H1 (cell line): ENCODE results near the gene DIAPH2. TPM values are rescaled to one million over a fixed set of nuclear protein-coding genes. Genes with fewer than 3 reads are reported as not detected.

Experiments used
- CTCF ChIA-PET: fragments of 300-600 bp; sonication (Branson Sonifier 250); formaldehyde crosslinking; loops from one replicate; lab custom pipeline; 2021; ENCODE audit not compliant: partially characterized antibody; lab: Charles Lee
- POLR2A ChIA-PET: fragments of 300-600 bp; sonication (Branson Sonifier 250); formaldehyde crosslinking; loops from one replicate; lab custom pipeline; 2021; ENCODE audit warnings: inconsistent platforms; ENCODE audit not compliant: partially characterized antibody; lab: Charles Lee
- DNase-seq, 2 experiments: peaks; one replicate each; pipeline versions ENCODE4 v3.0.0 to v3.0.0-alpha.2; 2010 to 2022; ENCODE audit warnings: low spot score in 2 of 2, low read depth in 1 of 2, mixed read lengths in 1 of 2
- FAIRE-seq: peaks from 2 replicates; lab custom pipeline; 2011; peaks lifted over from hg19 to GRCh38; lab: Jason Lieb, UNC
- H2AFZ ChIP-seq: 2 replicates; pipeline ENCODE4 v1.8.1; 2012; ENCODE audit warnings: low read length, inconsistent platforms
- H2AK5ac ChIP-seq: 2 replicates; pipeline ENCODE4 v1.6.1; 2013; ENCODE audit warnings: low read depth, low read length
- H2BK120ac ChIP-seq: replicated peaks from 2 replicates; pipeline ENCODE3; 2013; ENCODE audit warnings: low read depth, low read length, inconsistent platforms
- H2BK12ac ChIP-seq: 2 replicates; pipeline ENCODE4 v1.6.1; 2013; ENCODE audit warnings: low read depth, low read length
- H2BK15ac ChIP-seq: 2 replicates; pipeline ENCODE4 v1.6.1; 2013; ENCODE audit warnings: low read length
- H2BK20ac ChIP-seq: 2 replicates; pipeline ENCODE4 v1.6.1; 2013; ENCODE audit warnings: low read length
- H2BK5ac ChIP-seq: 2 replicates; pipeline ENCODE4 v1.6.1; 2013; ENCODE audit warnings: low read depth, low read length
- H3K14ac ChIP-seq: 2 replicates; pipeline ENCODE4 v1.6.1; 2013; ENCODE audit warnings: inconsistent platforms; ENCODE audit not compliant: insufficient read length
- H3K18ac ChIP-seq: 2 replicates; pipeline ENCODE4 v1.6.1; 2013; ENCODE audit warnings: low read length; ENCODE audit errors: extremely low read depth
- H3K23ac ChIP-seq: 2 replicates; pipeline ENCODE4 v1.6.1; 2013; ENCODE audit warnings: inconsistent platforms; ENCODE audit not compliant: insufficient read length
- H3K23me2 ChIP-seq: 2 replicates; pipeline ENCODE4 v1.6.1; 2013; ENCODE audit warnings: low read depth, low read length
- H3K27ac ChIP-seq: 2 replicates; pipeline ENCODE4 v1.6.1; 2011; ENCODE audit warnings: low read depth, low read length, inconsistent platforms
- H3K27me3 ChIP-seq, 4 experiments: replicated peaks in 1 of 4; 1 replicate in 1 of 4; 2 replicates in 3 of 4; pipeline versions ENCODE4 v1.6.1 to v1.8.1; 2011 to 2013; ENCODE audit warnings: low read length in 3 of 4, mild to moderate bottlenecking in 3 of 4, inconsistent platforms in 2 of 4, mixed read lengths in 2 of 4, moderate library complexity in 1 of 4; ENCODE audit not compliant: control insufficient read depth in 3 of 4, insufficient read depth in 3 of 4; ENCODE audit errors: extremely low read depth in 1 of 4
- H3K36me3 ChIP-seq, 4 experiments: 2 replicates each; pipeline versions ENCODE4 v1.6.1 to v1.8.1; 2011 to 2013; ENCODE audit warnings: mild to moderate bottlenecking in 4 of 4, low read length in 3 of 4, moderate library complexity in 2 of 4, control low read depth in 1 of 4, inconsistent platforms in 1 of 4; ENCODE audit not compliant: insufficient read depth in 4 of 4, control insufficient read depth in 2 of 4
- H3K4ac ChIP-seq: replicated peaks from 2 replicates; pipeline ENCODE3; 2013; ENCODE audit warnings: low read length, low read depth, mixed read lengths, inconsistent platforms; ENCODE audit not compliant: insufficient read length
- H3K4me1 ChIP-seq, 4 experiments: replicated peaks in 1 of 4; 1 replicate in 1 of 4; 2 replicates in 3 of 4; pipeline versions ENCODE4 v1.6.1 to v1.8.1; 2011 to 2013; ENCODE audit warnings: low read length in 3 of 4, inconsistent platforms in 2 of 4, mixed read lengths in 1 of 4; ENCODE audit not compliant: insufficient read depth in 4 of 4, control insufficient read depth in 3 of 4
- H3K4me2 ChIP-seq, 2 experiments: 2 replicates each; pipeline versions ENCODE4 v1.6.1 to v1.8.1; 2011 to 2013; ENCODE audit warnings: low read depth in 2 of 2, low read length in 2 of 2, control low read depth in 1 of 2, inconsistent platforms in 1 of 2, mild to moderate bottlenecking in 1 of 2; ENCODE audit not compliant: insufficient read depth in 1 of 2
- H3K4me3 ChIP-seq, 4 experiments: fragments of 200-600, 300-600 bp in 1 of 4; sonication (generic), shearing (Covaris generic), sonication (Bioruptor Twin) in 1 of 4; 2 replicates each; pipeline versions ENCODE4 v1.5.1 to v1.8.1; 2011 to 2016; ENCODE audit warnings: low read length in 4 of 4, low read depth in 3 of 4, control low read depth in 2 of 4, inconsistent platforms in 2 of 4, mild to moderate bottlenecking in 2 of 4, mixed read lengths in 1 of 4, moderate library complexity in 1 of 4; ENCODE audit not compliant: insufficient read depth in 2 of 4; ENCODE audit errors: extremely low read depth in 1 of 4
- H3K56ac ChIP-seq: replicated peaks from 2 replicates; pipeline ENCODE3; 2013; ENCODE audit warnings: low read depth, mild to moderate bottlenecking, mixed read lengths, low read length, inconsistent platforms; ENCODE audit not compliant: insufficient read length
- H3K79me1 ChIP-seq: 2 replicates; pipeline ENCODE4 v1.6.1; 2013; ENCODE audit warnings: low read depth, low read length, control low read depth
- H3K79me2 ChIP-seq, 2 experiments: 2 replicates each; pipeline versions ENCODE4 v1.6.1 to v1.8.1; 2012 to 2013; ENCODE audit warnings: low read length in 2 of 2, mild to moderate bottlenecking in 2 of 2, inconsistent platforms in 1 of 2; ENCODE audit not compliant: insufficient read depth in 2 of 2, control insufficient read depth in 1 of 2
- H3K9ac ChIP-seq, 4 experiments: replicated peaks in 1 of 4; 1 replicate in 1 of 4; 2 replicates in 3 of 4; pipeline versions ENCODE4 v1.6.1 to v1.8.1; 2011 to 2013; ENCODE audit warnings: low read depth in 3 of 4, low read length in 3 of 4, control low read depth in 2 of 4, mild to moderate bottlenecking in 2 of 4, moderate library complexity in 2 of 4, inconsistent platforms in 1 of 4; ENCODE audit errors: extremely low read depth in 1 of 4
- H3K9me3 ChIP-seq, 2 experiments: 2 replicates each; pipeline versions ENCODE4 v1.6.1 to v1.8.1; 2012 to 2013; ENCODE audit warnings: mild to moderate bottlenecking in 2 of 2, moderate library complexity in 2 of 2, control low read depth in 1 of 2, inconsistent platforms in 1 of 2, low read depth in 1 of 2, low read length in 1 of 2, mixed read lengths in 1 of 2; ENCODE audit not compliant: insufficient read depth in 2 of 2
- H4K20me1 ChIP-seq, 2 experiments: replicated peaks in 1 of 2; 2 replicates each; pipeline versions ENCODE3 to v1.8.1; 2011 to 2013; ENCODE audit warnings: inconsistent platforms in 2 of 2, low read length in 2 of 2, mild to moderate bottlenecking in 1 of 2; ENCODE audit not compliant: insufficient read depth in 2 of 2, control insufficient read depth in 1 of 2
- H4K5ac ChIP-seq: 2 replicates; pipeline ENCODE4 v1.6.1; 2013; ENCODE audit warnings: low read length, low read depth, mixed read lengths, inconsistent platforms; ENCODE audit not compliant: insufficient read length
- H4K8ac ChIP-seq: 2 replicates; pipeline ENCODE4 v1.8.0; 2013; ENCODE audit warnings: mild to moderate bottlenecking, moderate library complexity, low read length, inconsistent platforms; ENCODE audit not compliant: insufficient read depth; ENCODE audit errors: extremely low read depth
- H4K91ac ChIP-seq: replicated peaks from 2 replicates; pipeline ENCODE3; 2013; ENCODE audit warnings: low read length, mixed read lengths, inconsistent platforms; ENCODE audit not compliant: insufficient read length
- ASH2L ChIP-seq: fragments of 200-600, 300-600 bp; sonication (generic); IDR thresholded peaks from one replicate; pipeline ENCODE4 v1.7.1; 2017; ENCODE audit warnings: low read length
- BACH1 ChIP-seq: IDR thresholded peaks from 2 replicates; pipeline ENCODE4 v1.6.1; 2012; ENCODE audit warnings: low read length, improper control_type of control experiment
- BCL11A ChIP-seq, 2 experiments: IDR thresholded peaks; one replicate each; pipeline ENCODE4 v1.6.1; 2011; ENCODE audit warnings: low read depth in 2 of 2, low read length in 2 of 2, mild to moderate bottlenecking in 2 of 2
- EZH2 ChIP-seq: fragments of 200-600 bp; sonication (generic); IDR thresholded peaks from 2 replicates; pipeline ENCODE4 v1.7.1; 2012; ENCODE audit warnings: low read depth, mild to moderate bottlenecking, moderate library complexity, low read length, inconsistent platforms; ENCODE audit not compliant: severe bottlenecking
- JUN ChIP-seq: IDR thresholded peaks from 2 replicates; pipeline ENCODE4 v1.6.1; 2011; ENCODE audit warnings: low read depth, mild to moderate bottlenecking, improper control_type of control experiment, low read length
- POLR2A ChIP-seq, 2 experiments: IDR thresholded peaks; 1 replicate in 1 of 2; 2 replicates in 1 of 2; pipeline ENCODE4 v1.6.1; 2011; ENCODE audit warnings: low read depth in 2 of 2, low read length in 2 of 2, mild to moderate bottlenecking in 2 of 2; ENCODE audit errors: control extremely low read depth in 1 of 2
- RAD21 ChIP-seq, 2 experiments: IDR thresholded peaks in 1 of 2; conservative IDR thresholded peaks in 1 of 2; 2 replicates each; pipeline ENCODE4 v1.6.1; 2011; ENCODE audit warnings: low read depth in 2 of 2, low read length in 2 of 2, improper control_type of control experiment in 1 of 2, inconsistent platforms in 1 of 2, mild to moderate bottlenecking in 1 of 2, moderate library complexity in 1 of 2
- RBBP5 ChIP-seq: IDR thresholded peaks from 2 replicates; pipeline ENCODE4 v1.7.1; 2012; ENCODE audit warnings: low read depth, mild to moderate bottlenecking, inconsistent platforms, low read length, moderate library complexity, borderline replicate concordance
- SAP30 ChIP-seq: fragments of 300-600 bp; sonication (generic); IDR thresholded peaks from 2 replicates; pipeline ENCODE4 v1.7.1; 2012; ENCODE audit warnings: low read length, moderate library complexity, mild to moderate bottlenecking, inconsistent platforms; ENCODE audit not compliant: insufficient read depth, insufficient replicate concordance
- SIRT6 ChIP-seq: IDR thresholded peaks from one replicate; pipeline ENCODE4 v1.7.1; 2012; ENCODE audit warnings: low read length, inconsistent platforms
- SIX5 ChIP-seq: IDR thresholded peaks from 2 replicates; pipeline ENCODE4 v1.6.1; 2011; ENCODE audit warnings: mild to moderate bottlenecking, low read depth, low read length
- SP1 ChIP-seq: IDR thresholded peaks from 2 replicates; pipeline ENCODE4 v1.6.1; 2011; ENCODE audit warnings: low read depth, low read length
- WGBS, 2 experiments: shearing (Covaris generic) in 1 of 2; methylation state at CpG; one replicate each; pipeline versions ENCODE4 v1.1.6 to v1.1.7; 2013 to 2015; ENCODE audit warnings: low lambda C conversion rate in 2 of 2, mixed read lengths in 2 of 2, inconsistent platforms in 1 of 2, low coverage in 1 of 2, missing lambda C conversion rate in 1 of 2; ENCODE audit not compliant: insufficient replicate concordance in 2 of 2, insufficient coverage in 1 of 2, insufficient read length in 1 of 2; ENCODE audit errors: extremely low coverage in 1 of 2, missing lambda C conversion rate in 1 of 2; 5-methylcytosine and 5-hydroxymethylcytosine counted together
- polyA plus RNA-seq, 7 experiments: library from polyadenylated mRNA; depleted of rRNA in 3 of 7; stranded (reverse) in 5 of 7; unstranded in 2 of 7; fragments of >200 nt in 5 of 7; fragments of 200-250 nt in 2 of 7; gene quantifications; 1 replicate in 5 of 7; 2 replicates in 1 of 7; 4 replicates in 1 of 7; pipeline versions ENCODE4 v1.2.1 to v1.2.3, GENCODE V29; 2011 to 2013; ENCODE audit warnings: missing spikeins in 2 of 7, mixed read lengths in 2 of 7
- total RNA-seq: library from RNA; stranded (reverse); fragmentation: NEBNext Ultra II Directional; extraction: Animal tissue kit (Norgen Biotek cat#: 25700); gene quantifications from 2 replicates; pipeline ENCODE4 v1.2.1, GENCODE V29; 2021
- TF ChIP-seq, protein P1 (sequence below): IDR thresholded peaks from 2 replicates; pipeline ENCODE4 v1.6.1; 2011; ENCODE audit warnings: low read length, improper control_type of control experiment

Gene DIAPH2
- total and polyA plus RNA-seq, 2 of the 8 experiments (the other 6 are each of a cell fraction or from before 2014, with no cell fraction given), result 4.4 to 24.3 TPM

DNA sequence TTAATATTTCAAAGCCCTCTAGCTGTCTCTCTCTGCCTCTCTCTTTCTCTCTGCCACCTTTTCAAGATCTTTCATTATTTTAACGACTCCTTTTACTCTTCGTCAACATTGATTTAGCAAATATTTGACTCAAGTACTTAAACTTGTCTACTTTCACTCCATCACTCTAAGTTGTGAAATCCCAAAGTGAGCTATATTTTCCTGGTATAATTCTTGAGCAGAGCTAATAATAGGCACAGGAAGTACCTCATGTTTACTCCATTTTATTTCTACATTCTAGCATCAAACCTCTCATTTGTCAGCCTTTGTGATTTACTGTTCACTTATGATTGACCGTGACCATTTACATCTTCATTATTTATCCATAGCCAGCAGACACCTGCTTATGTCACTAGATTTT is 681.6 kb downstream of the DIAPH2 start:
- H2BK20ac ChIP-seq, result no peak overlapping the region
- H3K4me1 ChIP-seq, result no peaks in the 10 kb centered on the region
- H3K4me3 ChIP-seq, result no peak overlapping the region
- no peaks in the 10 kb centered on the region for H3K79me1 ChIP-seq
- H3K4me2 ChIP-seq, result no peak overlapping the region
- H3K27ac ChIP-seq, result no peak overlapping the region
- ChIA-PET POLR2A (no interaction called here), CTCF (no interaction called here)
- no peak overlapping the region for H3K18ac ChIP-seq
- H3K9ac ChIP-seq, result no peak overlapping the region
- H2BK5ac ChIP-seq, result no peak overlapping the region
- H3K79me2 ChIP-seq, result no peaks in the 10 kb centered on the region; a peak in 1 of 4 replicates
- no peak overlapping the region for H2BK12ac ChIP-seq
- DNase-seq (no peak), FAIRE-seq (no peak)
- no peak overlapping the region for H3K14ac ChIP-seq
- no peaks in the 10 kb centered on the region for H3K9me3 ChIP-seq
- peaks cover 0 to 1% of the 10 kb centered on the region in 2 experiments for H4K20me1 ChIP-seq
- H3K23me2 ChIP-seq, result no peaks in the 10 kb centered on the region
- H3K4ac ChIP-seq, result no peak overlapping the region
- no peak overlapping the region for H3K23ac ChIP-seq
- H3K36me3 ChIP-seq, result peaks cover 0 to 9% (median 0%) of the 10 kb centered on the region in 4 experiments; a peak in 2 of 8 replicates
- H2BK120ac ChIP-seq, result no peak overlapping the region
- TF ChIP-seq POLR2A (IDR thresholded peaks at IDR 0.05; ENCODE audit: control extremely low read depth in 1 of 2, low read depth in 2 of 2, low read length in 2 of 2), result no peak
- TF ChIP-seq SIRT6, result no peak
- TF ChIP-seq SP1, result no peak
- no peak for TF ChIP-seq SIX5
- no peak for TF ChIP-seq JUN
- no peak for TF ChIP-seq EZH2
- TF ChIP-seq RBBP5, result no peak
- TF ChIP-seq SAP30, result no peak
- no peak for TF ChIP-seq ASH2L
- TF ChIP-seq BACH1, result no peak
- TF ChIP-seq BCL11A (IDR thresholded peaks at IDR 0.05; ENCODE audit: low read depth in 2 of 2, low read length in 2 of 2), result no peak
- no peak for TF ChIP-seq RAD21 (IDR thresholded peaks at IDR 0.05 in 1 of 2, conservative IDR thresholded peaks at IDR 0.05 in 1 of 2; ENCODE audit: low read depth in 2 of 2, low read length in 2 of 2)
- TF ChIP-seq, protein P1, sequence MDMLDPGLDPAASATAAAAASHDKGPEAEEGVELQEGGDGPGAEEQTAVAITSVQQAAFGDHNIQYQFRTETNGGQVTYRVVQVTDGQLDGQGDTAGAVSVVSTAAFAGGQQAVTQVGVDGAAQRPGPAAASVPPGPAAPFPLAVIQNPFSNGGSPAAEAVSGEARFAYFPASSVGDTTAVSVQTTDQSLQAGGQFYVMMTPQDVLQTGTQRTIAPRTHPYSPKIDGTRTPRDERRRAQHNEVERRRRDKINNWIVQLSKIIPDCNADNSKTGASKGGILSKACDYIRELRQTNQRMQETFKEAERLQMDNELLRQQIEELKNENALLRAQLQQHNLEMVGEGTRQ, result no peak
- no peak overlapping the region for H2AFZ ChIP-seq
- no peak overlapping the region for H2BK15ac ChIP-seq
- H3K56ac ChIP-seq, result no peak overlapping the region
- no peak overlapping the region for H2AK5ac ChIP-seq
- no peaks in the 10 kb centered on the region for H3K27me3 ChIP-seq
- H4K8ac ChIP-seq, result no peak overlapping the region
- H4K91ac ChIP-seq, result no peak overlapping the region
- 95% methylated on average over 3 of the region's 3 CpGs; no CpG with 5 or more reads in 1 of the 2 experiments for WGBS, 2 experiments
- no peak overlapping the region for H4K5ac ChIP-seq
